ENCODE results near the gene GJB5. TPM values are rescaled to one million over a fixed set of nuclear protein-coding genes. Genes with fewer than 3 reads are reported as not detected.
"Not testable (repeated sequence)": the region's sequence is repeated elsewhere in the genome, so short reads cannot be mapped to it uniquely, and the experiment has no call there.

GJB5 gene
- total RNA-seq, 1 donor from 2014 or later: not detected

DNA sequence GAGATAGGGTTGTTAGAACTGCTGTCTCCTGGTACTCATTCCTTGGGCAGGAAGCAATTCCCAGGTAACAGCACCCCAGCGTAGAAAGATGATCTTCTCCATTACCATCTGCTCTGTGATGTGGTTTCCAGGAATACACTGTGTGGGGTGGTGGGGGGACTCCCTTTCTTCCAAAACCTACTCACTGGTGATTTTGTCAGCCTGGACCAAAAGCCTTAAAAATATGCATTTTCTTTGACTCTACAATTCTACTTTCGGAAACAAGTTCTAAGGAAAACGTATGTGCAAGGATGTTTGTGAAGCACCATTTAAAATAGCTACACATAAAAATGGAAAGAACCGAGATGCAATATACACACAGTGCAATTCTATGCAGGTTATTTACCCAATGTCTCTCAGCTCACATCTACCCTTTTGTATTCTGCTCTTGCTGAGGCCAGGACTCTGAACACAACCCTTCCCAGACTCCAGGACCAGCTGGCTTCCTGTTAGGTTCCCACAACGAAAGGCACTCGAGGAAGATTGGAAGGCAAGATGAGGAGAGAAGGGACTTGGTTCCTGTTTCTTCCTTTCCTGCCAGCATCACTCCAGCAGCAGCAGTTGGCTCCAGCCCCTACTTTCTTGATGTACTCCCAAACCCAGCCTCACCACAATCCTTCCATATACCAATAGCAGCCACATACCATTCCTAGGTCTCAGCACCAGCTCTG is 33.0 kb upstream of the GJB5 start:
- Histone ChIP-seq H3K36me3 (no peaks in the 10 kb centered on the region), H3K9me3 (no peaks in the 10 kb centered on the region), H3K4me3 (no peak overlapping the region), H3K4me1 (no peaks in the 10 kb centered on the region), H3K27ac (no peak overlapping the region), H3K27me3 (no peaks in the 10 kb centered on the region)
- TF ChIP-seq, protein P1, sequence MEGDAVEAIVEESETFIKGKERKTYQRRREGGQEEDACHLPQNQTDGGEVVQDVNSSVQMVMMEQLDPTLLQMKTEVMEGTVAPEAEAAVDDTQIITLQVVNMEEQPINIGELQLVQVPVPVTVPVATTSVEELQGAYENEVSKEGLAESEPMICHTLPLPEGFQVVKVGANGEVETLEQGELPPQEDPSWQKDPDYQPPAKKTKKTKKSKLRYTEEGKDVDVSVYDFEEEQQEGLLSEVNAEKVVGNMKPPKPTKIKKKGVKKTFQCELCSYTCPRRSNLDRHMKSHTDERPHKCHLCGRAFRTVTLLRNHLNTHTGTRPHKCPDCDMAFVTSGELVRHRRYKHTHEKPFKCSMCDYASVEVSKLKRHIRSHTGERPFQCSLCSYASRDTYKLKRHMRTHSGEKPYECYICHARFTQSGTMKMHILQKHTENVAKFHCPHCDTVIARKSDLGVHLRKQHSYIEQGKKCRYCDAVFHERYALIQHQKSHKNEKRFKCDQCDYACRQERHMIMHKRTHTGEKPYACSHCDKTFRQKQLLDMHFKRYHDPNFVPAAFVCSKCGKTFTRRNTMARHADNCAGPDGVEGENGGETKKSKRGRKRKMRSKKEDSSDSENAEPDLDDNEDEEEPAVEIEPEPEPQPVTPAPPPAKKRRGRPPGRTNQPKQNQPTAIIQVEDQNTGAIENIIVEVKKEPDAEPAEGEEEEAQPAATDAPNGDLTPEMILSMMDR (IDR thresholded peaks at IDR 0.05): no peak
- intact Hi-C loops (cut with DNase I): no loop called here
- DNase-seq (ENCODE audit: low spot score in 2 of 2): no peak

DNA sequence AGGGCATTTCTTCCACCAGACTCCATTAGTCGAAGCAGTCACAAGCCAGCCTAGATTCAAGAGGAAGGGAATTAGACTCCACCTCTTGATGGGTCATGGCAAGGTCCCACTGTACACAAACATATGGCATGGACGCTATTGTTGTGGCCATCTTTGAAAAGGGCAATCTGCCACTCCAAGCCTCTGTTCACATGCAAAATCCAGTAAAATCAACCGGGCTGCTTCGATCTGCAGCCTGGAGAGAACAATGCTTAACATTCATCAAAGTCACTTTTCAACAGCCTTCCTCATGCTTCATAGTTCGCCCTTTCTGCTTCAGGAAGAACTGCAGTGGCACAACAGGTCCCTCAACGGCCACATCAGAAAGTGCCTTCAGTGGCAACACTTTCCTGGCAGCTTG is 28.0 kb upstream of the GJB5 start:
- intact Hi-C loops (cut with DNase I): no loop called here
- Histone ChIP-seq H3K4me1 (no peaks in the 10 kb centered on the region), H3K9me3 (no peaks in the 10 kb centered on the region), H3K4me3 (no peak overlapping the region), H3K36me3 (no peaks in the 10 kb centered on the region), H3K27ac (no peak overlapping the region), H3K27me3 (no peaks in the 10 kb centered on the region)
- no peak for DNase-seq (ENCODE audit: low spot score in 2 of 2)
- TF ChIP-seq, protein P1 (IDR thresholded peaks at IDR 0.05): no peak

DNA sequence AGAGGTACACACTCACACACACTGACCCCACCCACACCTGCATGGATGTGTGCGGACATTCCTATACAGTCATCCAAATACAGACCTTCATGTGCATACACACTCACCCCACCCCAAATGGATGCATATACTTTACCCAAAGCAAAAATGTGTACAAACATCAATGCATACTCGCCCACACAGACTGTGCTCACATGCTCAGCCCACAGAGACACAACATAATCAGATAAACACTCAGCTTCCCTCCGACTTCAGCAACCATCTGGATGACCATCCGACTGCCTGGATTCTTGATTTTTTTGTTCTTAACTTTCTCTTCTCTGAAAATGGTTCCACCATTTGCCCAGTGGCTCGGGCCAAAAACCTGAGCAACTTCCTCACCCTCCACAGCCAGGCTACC is 24.4 kb upstream of the GJB5 start:
- no peak overlapping the region for H3K27ac ChIP-seq
- TF ChIP-seq, protein P1 (IDR thresholded peaks at IDR 0.05): no peak
- H3K4me3 ChIP-seq: no peak overlapping the region
- no peaks in the 10 kb centered on the region for H3K27me3 ChIP-seq
- DNase-seq (ENCODE audit: low spot score in 2 of 2): no peak
- intact Hi-C loops (cut with DNase I): no loop called here
- no peaks in the 10 kb centered on the region for H3K36me3 ChIP-seq
- no peaks in the 10 kb centered on the region for H3K9me3 ChIP-seq
- H3K4me1 ChIP-seq: no peaks in the 10 kb centered on the region

DNA sequence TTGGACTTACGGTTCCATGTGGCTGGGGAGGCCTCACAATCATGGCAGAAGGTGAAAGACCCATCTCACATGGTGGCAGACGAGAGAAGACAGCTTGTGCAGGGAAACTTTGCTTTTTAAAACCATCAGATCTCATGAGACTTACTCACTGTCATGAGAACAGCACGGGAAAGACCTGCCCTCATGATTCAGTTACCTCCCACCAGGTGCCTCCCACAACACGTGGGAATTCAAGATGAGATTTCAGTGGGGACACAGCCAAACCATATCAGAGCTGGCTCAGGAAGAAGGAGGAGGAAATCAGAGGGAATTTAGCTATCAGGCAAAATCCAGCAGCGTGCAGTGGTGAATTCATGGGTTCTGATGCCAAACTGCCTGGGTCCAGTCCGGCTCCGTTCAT is 22.0 kb upstream of the GJB5 start:
- H3K27me3 ChIP-seq; H3K9me3 ChIP-seq; H3K36me3 ChIP-seq; H3K4me3 ChIP-seq; H3K4me1 ChIP-seq; DNase-seq (ENCODE audit: low spot score in 2 of 2); H3K27ac ChIP-seq; intact Hi-C loops (cut with DNase I): not testable (repeated sequence)

DNA sequence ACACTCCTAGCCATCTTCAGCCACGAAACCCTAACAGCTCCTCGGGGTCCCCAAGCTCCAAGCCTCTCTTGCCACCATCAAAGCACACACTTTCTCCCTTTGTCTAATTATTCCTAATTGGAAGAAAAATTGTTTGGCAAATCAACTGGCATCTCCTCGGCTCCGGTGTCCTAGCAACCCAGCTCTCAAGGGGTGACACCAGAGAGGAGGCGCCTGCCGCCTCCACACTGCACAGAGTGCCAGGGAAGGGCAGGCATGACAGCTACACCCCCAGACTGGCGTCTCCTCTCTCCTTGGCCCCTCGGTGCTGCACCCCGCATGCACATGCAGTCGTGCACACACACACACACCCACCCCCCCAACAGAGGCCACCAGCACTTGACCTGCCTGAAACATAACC is 18.2 kb upstream of the GJB5 start:
- DNase-seq (ENCODE audit: low spot score in 2 of 2): no peak
- Histone ChIP-seq H3K9me3 (no peaks in the 10 kb centered on the region), H3K4me1 (no peaks in the 10 kb centered on the region), H3K27me3 (no peaks in the 10 kb centered on the region), H3K27ac (no peak overlapping the region), H3K36me3 (no peaks in the 10 kb centered on the region), H3K4me3 (no peak overlapping the region)
- TF ChIP-seq, protein P1 (IDR thresholded peaks at IDR 0.05): no peak
- intact Hi-C loops (cut with DNase I): no loop called here

DNA sequence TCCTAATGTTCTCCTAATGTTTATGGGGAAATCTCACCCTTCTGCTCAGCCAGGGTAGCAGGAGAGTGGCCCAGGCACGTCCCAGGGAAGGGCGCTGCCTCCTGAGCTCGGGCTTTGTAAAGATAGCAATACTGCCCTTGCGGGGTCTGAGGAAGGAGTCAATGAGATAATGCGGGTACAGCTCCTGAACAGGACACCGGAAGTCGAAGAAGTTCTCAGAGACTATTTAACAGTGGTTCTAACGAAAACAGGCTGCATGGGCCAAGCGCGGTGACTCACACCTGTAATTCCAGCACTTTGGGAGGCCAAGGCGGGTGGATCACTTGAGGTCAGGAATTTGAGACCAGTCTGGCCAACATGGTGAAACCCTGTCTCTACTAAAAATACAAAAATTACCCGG is 17.6 kb upstream of the GJB5 start:
- H3K9me3 ChIP-seq; H3K27me3 ChIP-seq; DNase-seq (ENCODE audit: low spot score in 2 of 2); H3K27ac ChIP-seq; H3K4me3 ChIP-seq; intact Hi-C loops (cut with DNase I); H3K36me3 ChIP-seq; H3K4me1 ChIP-seq: not testable (repeated sequence)

DNA sequence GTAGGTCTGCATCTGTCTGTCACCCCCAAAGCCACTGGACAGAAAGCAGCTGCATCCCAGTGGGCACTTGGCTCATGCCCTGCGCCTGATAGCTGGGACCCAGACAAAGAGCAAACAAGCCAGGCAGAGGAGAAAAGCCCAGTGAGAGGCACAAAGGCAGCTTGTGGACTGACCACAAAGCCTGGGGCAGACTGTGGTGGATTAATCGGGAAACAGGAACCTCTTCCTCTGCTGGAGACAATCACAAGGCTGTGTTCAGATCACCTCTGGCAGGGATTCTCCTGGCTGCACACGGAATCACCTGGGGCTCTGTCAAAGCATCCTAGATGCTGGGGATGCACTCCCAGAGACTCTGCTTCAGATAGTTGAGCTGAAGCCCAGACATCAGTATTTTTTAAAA is 15.2 kb upstream of the GJB5 start:
- TF ChIP-seq, protein P1 (IDR thresholded peaks at IDR 0.05): no peak
- Histone ChIP-seq H3K27ac (no peak overlapping the region), H3K4me1 (no peaks in the 10 kb centered on the region), H3K9me3 (no peaks in the 10 kb centered on the region), H3K36me3 (no peaks in the 10 kb centered on the region), H3K4me3 (no peak overlapping the region), H3K27me3 (no peaks in the 10 kb centered on the region)
- no peak for DNase-seq (ENCODE audit: low spot score in 2 of 2)
- intact Hi-C loops (cut with DNase I): no loop called here
